GM23248 (cell line): ENCODE data around the gene ADAMTS6. TPM values are rescaled to one million over a fixed set of nuclear protein-coding genes. Genes with fewer than 3 reads are reported as not detected.
A peak's percentile ranks its signal among the peaks of the same experiment; 100 is the strongest.

Source experiments
- DNase-seq: peaks from one replicate; pipeline ENCODE4 v3.0.0-alpha.2; 2015
- H2AFZ ChIP-seq: fragments of 200-600 bp; sonication (generic); 2 replicates; pipeline ENCODE4 v1.6.1; 2016; ENCODE audit warnings: antibody characterized with exemption
- H3F3A ChIP-seq: fragments of 200-600 bp; sonication (generic); 2 replicates; pipeline ENCODE4 v1.6.1; 2016; ENCODE audit warnings: mild to moderate bottlenecking, antibody characterized with exemption, mixed run types; ENCODE audit not compliant: insufficient read depth
- H3K27ac ChIP-seq: fragments of 200-600 bp; sonication (generic); 2 replicates; pipeline ENCODE4 v1.5.1; 2016; ENCODE audit warnings: mild to moderate bottlenecking
- H3K27me3 ChIP-seq: fragments of 200-600 bp; sonication (generic); replicated peaks from 2 replicates; pipeline ENCODE4 v1.6.1; 2016; ENCODE audit warnings: mild to moderate bottlenecking; ENCODE audit not compliant: insufficient read depth
- H3K36me3 ChIP-seq: fragments of 200-600 bp; sonication (generic); 2 replicates; pipeline ENCODE4 v1.6.1; 2016; ENCODE audit warnings: low read depth, mild to moderate bottlenecking
- H3K4me1 ChIP-seq: fragments of 200-600 bp; sonication (generic); 2 replicates; pipeline ENCODE4 v1.6.1; 2016; ENCODE audit warnings: mild to moderate bottlenecking; ENCODE audit not compliant: insufficient read depth
- H3K4me2 ChIP-seq: fragments of 200-600 bp; sonication (generic); one replicate; pipeline ENCODE4 v1.6.1; 2016; ENCODE audit warnings: mild to moderate bottlenecking; ENCODE audit not compliant: unreplicated experiment
- H3K4me3 ChIP-seq: fragments of 200-600 bp; sonication (generic); 2 replicates; pipeline ENCODE4 v1.5.1; 2016; ENCODE audit warnings: mild to moderate bottlenecking
- H3K79me2 ChIP-seq: fragments of 200-600 bp; sonication (generic); 2 replicates; pipeline ENCODE4 v1.6.1; 2016; ENCODE audit warnings: mild to moderate bottlenecking; ENCODE audit not compliant: insufficient read depth
- H3K9ac ChIP-seq: fragments of 200-600 bp; sonication (generic); 2 replicates; pipeline ENCODE4 v1.6.1; 2016; ENCODE audit warnings: mild to moderate bottlenecking
- H3K9me2 ChIP-seq: fragments of 200-600 bp; sonication (generic); 2 replicates; pipeline ENCODE4 v1.6.1; 2016; ENCODE audit warnings: mixed run types, mild to moderate bottlenecking, moderate library complexity; ENCODE audit not compliant: insufficient read depth
- H3K9me3 ChIP-seq: fragments of 200-600 bp; sonication (generic); one replicate; pipeline ENCODE4 v1.6.1; 2017; ENCODE audit warnings: low read depth
- H4K20me1 ChIP-seq: fragments of 200-600 bp; sonication (generic); 2 replicates; pipeline ENCODE4 v1.6.0; 2016; ENCODE audit not compliant: insufficient read depth
- EZH2 ChIP-seq: fragments of 200-600 bp; sonication (generic); IDR thresholded peaks from 2 replicates; pipeline ENCODE4 v1.6.1; 2018; ENCODE audit warnings: antibody characterized with exemption, mild to moderate bottlenecking; ENCODE audit not compliant: insufficient read depth, poor library complexity, severe bottlenecking
- EZH2phosphoT487 ChIP-seq: fragments of 200-600 bp; sonication (generic); IDR thresholded peaks from 2 replicates; pipeline ENCODE4 v1.6.1; 2018; ENCODE audit warnings: antibody characterized with exemption, moderate library complexity, mild to moderate bottlenecking, low read depth; ENCODE audit not compliant: insufficient read depth
- WGBS, 2 experiments: methylation state at CpG; one replicate each; pipeline ENCODE4 v1.1.6; 2015 to 2017; ENCODE audit warnings: low lambda C conversion rate in 2 of 2, low coverage in 1 of 2; ENCODE audit errors: missing lambda C conversion rate in 2 of 2; 5-methylcytosine and 5-hydroxymethylcytosine counted together
- in situ Hi-C: fragments of 300-500 bp; cut with MboI; formaldehyde crosslinking; loops from 2 replicates; pipeline ENCODE4 v1.15.0; 2020
- polyA plus RNA-seq: library from polyadenylated mRNA; unstranded; fragments of >200 nt; fragmentation: Nextera tagmentation; extraction: Ambion mirVana; gene quantifications from 2 replicates; pipeline ENCODE4 v1.2.1, GENCODE V29; 2016
- total RNA-seq: library from RNA; depleted of rRNA; stranded (reverse); fragments of >200 nt; shearing (Covaris generic); gene quantifications from 2 replicates; pipeline ENCODE4 v1.2.3, GENCODE V29; 2014

The ADAMTS6 gene
- total and polyA plus RNA-seq, 2 experiments from 2014 or later: 10.1 to 76.0 TPM

GRCh38 chr5:65150599-65151304, 331.0 kb downstream of the ADAMTS6 start:
- H3F3A ChIP-seq: peaks cover 24% of the 10 kb centered on the region
- no peak overlapping the region for H2AFZ ChIP-seq
- in situ Hi-C loops: no loop called here
- H3K9me3 ChIP-seq: no peaks in the 10 kb centered on the region
- no peaks in the 10 kb centered on the region for H3K27me3 ChIP-seq
- no peaks in the 10 kb centered on the region for H3K9me2 ChIP-seq
- H3K9ac ChIP-seq: no peak overlapping the region
- H3K4me1 ChIP-seq: peaks cover 15% of the 10 kb centered on the region
- 91 to 94% methylated on average over 6 of the region's 6 CpGs for WGBS, 2 experiments
- H3K36me3 ChIP-seq: peaks cover 42% of the 10 kb centered on the region
- no peak overlapping the region for H3K4me2 ChIP-seq
- no peaks in the 10 kb centered on the region for H4K20me1 ChIP-seq
- H3K27ac ChIP-seq: no peak overlapping the region
- no peaks in the 10 kb centered on the region for H3K79me2 ChIP-seq
- TF ChIP-seq EZH2phosphoT487 (no peak), EZH2 (no peak)
- DNase-seq: no peak
- H3K4me3 ChIP-seq: no peak overlapping the region

DNA sequence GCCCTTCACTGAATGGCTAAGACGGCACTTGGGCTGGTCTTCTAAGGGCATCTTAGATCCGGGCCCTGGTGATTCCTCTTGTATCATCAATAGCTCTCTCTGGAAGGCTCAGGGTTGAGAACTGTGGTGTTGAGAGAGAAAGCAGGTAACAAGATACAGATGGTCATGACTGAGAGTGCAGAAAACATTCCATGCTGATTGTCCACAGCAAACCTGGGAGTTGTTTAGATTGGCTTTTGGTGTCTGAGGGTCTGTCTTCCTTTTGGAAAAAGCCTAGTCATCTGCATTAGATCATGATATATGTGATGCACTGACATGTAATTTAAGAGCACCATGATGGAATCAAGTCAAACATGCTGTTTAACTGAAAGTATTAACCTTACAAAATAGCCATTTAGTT, 331.9 kb downstream of the ADAMTS6 start:
- WGBS, 2 experiments: 91 to 95% methylated on average over 2 of the region's 2 CpGs
- H3K27ac ChIP-seq: no peak overlapping the region
- no peaks in the 10 kb centered on the region for H3K79me2 ChIP-seq
- H3K4me2 ChIP-seq: no peak overlapping the region
- no peak overlapping the region for H2AFZ ChIP-seq
- peaks cover 42% of the 10 kb centered on the region for H3K36me3 ChIP-seq
- H3K9ac ChIP-seq: no peak overlapping the region
- H3K9me2 ChIP-seq: no peaks in the 10 kb centered on the region
- H4K20me1 ChIP-seq: no peaks in the 10 kb centered on the region
- DNase-seq: no peak
- TF ChIP-seq EZH2: no peak
- no peak for TF ChIP-seq EZH2phosphoT487
- H3K4me3 ChIP-seq: no peak overlapping the region
- in situ Hi-C loops: no loop called here
- no peaks in the 10 kb centered on the region for H3K27me3 ChIP-seq
- H3K9me3 ChIP-seq: no peaks in the 10 kb centered on the region
- peaks cover 15% of the 10 kb centered on the region for H3K4me1 ChIP-seq
- H3F3A ChIP-seq: peaks cover 20% of the 10 kb centered on the region

DNA sequence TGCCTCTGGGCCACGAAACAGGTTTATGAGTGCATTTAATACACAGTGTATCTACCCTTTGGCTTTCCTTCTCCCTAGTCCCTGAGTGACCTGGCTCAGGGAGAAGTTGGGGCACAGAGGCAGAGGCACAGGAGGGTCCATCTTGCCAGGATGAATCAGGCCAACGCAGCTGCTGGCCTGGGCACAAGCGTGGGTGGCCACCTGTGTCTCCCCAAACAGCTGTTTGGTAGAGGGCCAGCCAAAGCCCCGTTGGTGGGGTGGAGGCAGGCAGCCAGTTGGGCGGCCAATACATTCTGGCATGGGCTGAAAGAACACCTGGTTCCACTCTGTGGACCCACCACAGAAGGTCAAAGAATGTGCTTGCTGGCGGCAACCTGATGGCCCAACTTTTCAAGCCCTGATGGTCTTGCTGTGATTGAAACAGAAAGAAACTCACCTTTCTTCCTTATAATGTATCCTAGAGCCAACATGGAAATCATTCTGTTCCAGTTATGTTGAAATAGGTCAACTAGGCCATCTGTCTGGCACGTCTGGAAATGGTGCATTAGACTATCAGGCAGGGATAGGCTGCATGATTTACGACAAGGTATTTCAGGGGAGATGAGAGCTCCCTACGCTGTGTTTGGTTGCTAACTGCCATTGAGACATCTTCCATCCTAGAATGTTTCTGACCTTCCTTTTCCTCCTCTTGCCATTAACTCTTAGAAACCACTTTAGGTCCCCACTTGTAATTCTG, 337.4 kb downstream of the ADAMTS6 start:
- peaks cover 34% of the 10 kb centered on the region for H3F3A ChIP-seq
- no peak for TF ChIP-seq EZH2phosphoT487
- TF ChIP-seq EZH2: no peak
- 77 to 80% methylated on average over 9 of the region's 9 CpGs for WGBS, 2 experiments

DNA sequence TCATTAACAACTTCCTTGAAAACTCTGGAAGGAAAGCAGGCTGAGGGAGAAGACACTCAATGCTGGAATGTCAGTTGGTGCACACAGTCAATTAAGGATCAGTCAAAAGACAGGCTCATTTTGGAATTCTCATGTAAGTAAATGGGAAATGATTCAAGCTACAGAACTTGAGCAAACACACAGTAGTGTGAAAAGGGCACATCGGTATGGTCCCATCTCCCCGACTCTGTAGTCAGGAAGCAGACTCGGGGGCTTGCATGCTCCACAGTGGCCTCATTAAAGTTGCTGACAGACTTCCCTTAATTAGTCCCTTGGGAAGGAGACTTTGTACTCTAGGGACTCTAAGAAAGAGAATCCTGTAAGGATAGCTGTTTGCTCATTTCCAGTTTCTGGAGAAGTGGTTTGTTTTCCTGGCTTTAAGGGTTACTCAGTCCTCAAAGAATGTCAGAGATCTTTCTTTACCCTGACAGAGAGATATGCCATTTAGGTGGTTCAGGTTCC, 339.2 kb downstream of the ADAMTS6 start:
- H3K9ac ChIP-seq: peak overlapping the region; percentile 1; the same call in 1 of the 2 replicates
- 0% methylated on average over 3 of the region's 3 CpGs for WGBS, 2 experiments
- H3K4me2 ChIP-seq: peak overlapping the region; percentile 53
- H3K27ac ChIP-seq: peak overlapping the region; percentile 50
- peaks cover 34% of the 10 kb centered on the region for H3F3A ChIP-seq
- peak overlapping the region; percentile 27 for H3K4me3 ChIP-seq
- peak; percentile 70 for DNase-seq
- H2AFZ ChIP-seq: no peak overlapping the region
- no peaks in the 10 kb centered on the region for H3K9me2 ChIP-seq
- no peaks in the 10 kb centered on the region for H3K27me3 ChIP-seq
- no peak for TF ChIP-seq EZH2
- no peak for TF ChIP-seq EZH2phosphoT487
- H3K36me3 ChIP-seq: peaks cover 5% of the 10 kb centered on the region; the same call in 1 of the 2 replicates
- H4K20me1 ChIP-seq: no peaks in the 10 kb centered on the region
- H3K79me2 ChIP-seq: no peaks in the 10 kb centered on the region
- in situ Hi-C loops: no loop called here
- peaks cover 29% of the 10 kb centered on the region for H3K4me1 ChIP-seq
- H3K9me3 ChIP-seq: no peaks in the 10 kb centered on the region

More for the DNA sequence above, 337.4 kb downstream of the ADAMTS6 start:
- peaks cover 14% of the 10 kb centered on the region; the same call in 1 of the 2 replicates for H3K36me3 ChIP-seq
- H3K4me2 ChIP-seq: no peak overlapping the region
- H4K20me1 ChIP-seq: no peaks in the 10 kb centered on the region
- no peaks in the 10 kb centered on the region for H3K9me2 ChIP-seq
- H3K4me3 ChIP-seq: no peak overlapping the region
- H2AFZ ChIP-seq: no peak overlapping the region
- no peak for DNase-seq
- in situ Hi-C loops: no loop called here
- H3K4me1 ChIP-seq: peaks cover 29% of the 10 kb centered on the region
- H3K9me3 ChIP-seq: no peaks in the 10 kb centered on the region
- H3K79me2 ChIP-seq: no peaks in the 10 kb centered on the region
- no peak overlapping the region for H3K27ac ChIP-seq
- no peak overlapping the region for H3K9ac ChIP-seq
- no peaks in the 10 kb centered on the region for H3K27me3 ChIP-seq
